NCI-H748 (cell line): Measurements from ENCODE around the gene EPS8L2.

ENCODE experiments used
- DNase-seq: peaks from one replicate; lab custom pipeline; 2025; ENCODE audit not compliant: unreplicated experiment; lab: John Stamatoyannopoulos, UW

Gene EPS8L2

DNA sequence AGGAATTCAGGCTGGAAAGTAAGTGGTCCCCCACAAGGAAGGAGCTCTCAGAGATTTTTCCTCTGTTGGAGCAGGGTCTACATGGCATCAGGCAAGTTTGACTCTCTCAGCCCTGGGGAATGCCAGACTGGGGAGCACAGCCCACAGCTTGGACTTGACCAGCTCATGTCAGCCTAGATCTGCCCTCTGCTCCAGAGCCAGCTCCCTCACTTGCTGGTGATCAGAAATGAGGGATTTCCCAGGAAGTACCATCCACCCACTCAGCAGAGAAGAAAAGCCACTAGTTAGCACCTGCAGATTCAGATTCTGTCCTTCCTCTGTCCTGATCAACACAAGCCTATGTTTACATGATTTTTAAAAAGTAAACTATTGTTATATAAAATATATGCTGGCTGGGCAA is 54.2 kb downstream of the EPS8L2 start:
- no peak for DNase-seq

DNA sequence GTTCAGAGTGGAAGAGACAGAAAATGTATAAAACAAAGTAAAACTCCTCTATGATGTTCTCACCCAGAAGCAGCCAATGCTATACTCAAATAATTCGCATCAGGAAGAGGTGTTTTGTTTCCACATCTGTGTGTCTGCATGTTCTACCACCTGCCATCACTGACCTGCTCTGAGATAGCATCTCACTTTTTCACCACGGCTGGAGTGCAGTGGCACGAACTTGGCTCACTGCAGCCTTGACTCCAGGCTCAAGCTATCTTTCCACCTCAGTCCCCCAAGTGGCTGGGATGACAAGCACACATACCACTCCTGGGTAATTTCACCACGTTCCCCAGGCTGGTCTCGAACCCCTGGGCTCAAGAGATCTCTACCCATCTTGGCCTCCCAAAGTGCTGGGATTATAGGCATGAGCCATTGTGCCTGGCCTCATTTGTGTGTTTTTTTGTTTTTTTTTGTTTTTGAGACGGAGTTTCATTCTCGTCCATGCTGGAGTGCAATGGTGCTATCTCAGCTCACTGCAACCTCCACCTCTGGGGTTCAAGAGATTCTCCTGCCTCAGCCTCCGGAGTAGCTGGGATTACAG is 55.6 kb downstream of the EPS8L2 start:
- DNase-seq = no peak

DNA sequence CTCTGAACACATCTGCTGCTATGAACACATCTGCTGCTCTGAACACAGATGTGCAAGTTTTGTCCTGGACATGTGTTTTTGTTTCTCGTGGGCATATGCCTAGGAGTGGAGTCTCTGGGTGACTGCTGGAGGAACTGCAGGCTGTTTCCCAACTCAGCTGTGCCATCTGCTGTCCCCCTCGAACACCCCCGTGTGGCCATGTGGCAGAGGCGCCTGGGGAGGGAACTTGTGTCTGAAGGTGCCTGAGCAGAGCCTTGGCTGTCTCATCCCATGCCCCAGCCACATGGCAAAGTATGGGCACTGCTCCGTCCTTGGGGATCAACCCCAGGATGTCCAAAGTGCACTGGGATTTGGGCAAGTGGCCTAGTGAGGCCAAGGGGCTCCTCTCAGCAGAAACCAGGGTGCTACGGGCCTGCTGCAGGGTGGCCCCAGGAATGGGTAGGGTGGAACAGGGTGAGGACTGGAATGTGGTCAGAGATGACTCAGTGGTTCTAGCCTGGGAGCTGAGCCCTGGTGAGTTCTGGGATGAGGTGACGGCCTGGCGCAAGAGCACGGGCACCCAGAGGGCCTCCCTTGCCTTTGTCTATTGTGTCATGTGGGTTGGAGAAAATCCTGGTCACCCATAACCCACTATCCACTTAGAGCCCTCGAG is 56.5 kb downstream of the EPS8L2 start:
- DNase-seq = no peak

DNA sequence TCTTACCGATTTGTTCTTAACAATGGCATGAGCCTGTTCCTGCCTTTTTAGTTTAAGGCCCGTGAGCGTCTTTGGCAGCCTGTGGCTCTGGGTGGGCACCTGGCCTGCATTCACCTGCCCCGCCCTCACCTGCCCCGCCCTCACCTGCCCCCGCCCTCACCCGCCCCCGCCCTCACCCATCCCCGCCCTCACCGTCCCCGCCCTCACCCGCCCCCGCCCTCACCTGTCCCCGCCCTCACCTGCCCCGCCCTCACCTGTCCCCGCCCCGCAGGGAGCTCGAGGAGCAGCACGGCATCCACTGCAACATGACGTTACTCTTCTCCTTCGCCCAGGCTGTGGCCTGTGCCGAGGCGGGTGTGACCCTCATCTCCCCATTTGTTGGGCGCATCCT is 57.0 kb downstream of the EPS8L2 start:
- DNase-seq = peak; percentile 82

DNA sequence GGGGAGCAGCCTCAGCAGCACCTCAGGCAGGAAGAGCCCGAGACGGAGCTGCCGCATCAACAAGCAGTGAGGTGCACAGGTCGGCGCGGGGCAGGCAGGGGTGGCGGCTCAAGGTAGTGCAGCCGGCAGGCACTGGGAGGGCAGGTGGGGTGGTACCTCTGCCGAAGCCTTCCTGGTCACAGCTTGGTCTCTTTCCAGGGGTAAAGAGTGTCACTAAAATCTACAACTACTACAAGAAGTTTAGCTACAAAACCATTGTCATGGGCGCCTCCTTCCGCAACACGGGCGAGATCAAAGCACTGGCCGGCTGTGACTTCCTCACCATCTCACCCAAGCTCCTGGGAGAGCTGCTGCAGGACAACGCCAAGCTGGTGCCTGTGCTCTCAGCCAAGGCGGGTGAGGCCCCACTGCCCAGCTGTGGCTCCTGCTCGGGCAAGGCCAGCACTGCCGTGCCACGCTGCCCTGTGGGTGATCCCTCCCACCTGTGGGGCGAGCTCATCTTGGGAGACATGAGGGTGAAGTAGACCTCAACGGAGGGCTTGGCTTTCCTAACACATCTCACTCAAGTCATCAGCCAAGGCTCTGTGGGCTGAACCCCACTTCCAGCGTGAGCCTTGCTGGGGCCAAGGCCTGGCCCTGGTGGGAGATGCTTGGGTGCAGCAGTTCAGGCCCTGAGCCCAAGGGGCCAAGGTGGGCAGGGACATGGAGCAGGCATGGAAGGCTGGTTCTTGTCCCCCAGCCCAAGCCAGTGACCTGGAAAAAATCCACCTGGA is 57.7 kb downstream of the EPS8L2 start:
- DNase-seq = no peak

DNA sequence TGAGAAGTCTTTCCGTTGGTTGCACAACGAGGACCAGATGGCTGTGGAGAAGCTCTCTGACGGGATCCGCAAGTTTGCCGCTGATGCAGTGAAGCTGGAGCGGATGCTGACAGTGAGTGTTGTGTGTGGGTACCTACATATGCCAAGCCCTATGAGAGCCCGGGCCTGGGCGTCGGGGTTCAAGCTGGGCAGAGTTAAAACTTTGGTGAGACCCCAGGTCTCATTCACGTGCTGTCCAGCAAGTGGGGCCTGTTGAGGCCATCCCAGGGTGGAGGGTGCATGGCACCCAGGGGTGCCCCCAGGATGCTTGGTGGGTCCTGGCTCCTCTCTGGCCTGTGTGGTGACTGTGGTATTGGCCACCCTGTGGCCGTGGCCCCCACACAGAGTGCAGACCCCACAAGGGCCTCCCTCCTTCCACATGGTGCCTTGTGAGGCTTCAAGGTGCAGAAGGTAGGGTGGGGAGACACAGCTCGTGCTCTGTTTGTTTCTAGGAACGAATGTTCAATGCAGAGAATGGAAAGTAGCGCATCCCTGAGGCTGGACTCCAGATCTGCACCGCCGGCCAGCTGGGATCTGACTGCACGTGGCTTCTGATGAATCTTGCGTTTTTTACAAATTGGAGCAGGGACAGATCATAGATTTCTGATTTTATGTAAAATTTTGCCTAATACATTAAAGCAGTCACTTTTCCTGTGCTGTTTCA is 58.4 kb downstream of the EPS8L2 start:
- DNase-seq = no peak

DNA sequence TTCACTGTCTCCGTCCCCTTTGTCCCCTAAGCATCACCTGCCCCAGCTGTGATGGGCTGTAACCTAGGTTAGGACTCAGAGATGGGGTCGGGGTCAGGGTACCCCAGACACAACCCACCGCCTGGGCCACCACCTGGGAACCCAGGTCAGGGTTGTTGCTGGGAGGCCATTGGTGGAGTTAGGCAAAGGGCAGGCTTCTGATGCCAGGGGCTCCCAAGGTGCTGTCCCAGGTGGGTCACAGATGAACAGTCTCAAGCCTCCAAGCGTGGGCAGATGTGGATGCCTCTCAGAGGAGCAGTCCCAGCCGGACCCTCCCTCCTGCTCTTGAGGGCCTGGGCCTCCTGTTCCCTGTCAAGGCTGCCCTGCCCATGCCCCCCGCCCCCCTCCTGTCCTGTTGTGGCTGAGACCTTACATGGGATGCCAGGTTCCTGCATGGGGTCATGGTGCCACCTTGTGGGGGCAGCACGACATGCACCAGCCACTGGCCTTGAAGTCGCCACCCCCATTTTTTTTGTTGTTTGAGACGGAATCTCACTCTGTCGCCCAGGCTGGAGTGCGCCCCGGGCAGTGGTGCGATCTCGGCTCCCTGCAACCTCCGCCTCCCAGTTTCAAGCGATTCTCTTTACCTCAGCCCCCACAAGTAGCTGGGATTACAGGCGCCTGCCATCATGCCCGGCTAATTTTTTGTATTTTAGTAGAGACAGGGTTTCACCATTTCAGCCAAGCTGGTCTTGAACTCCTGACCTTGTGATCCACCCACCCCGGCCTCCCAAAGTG is 59.2 kb downstream of the EPS8L2 start:
- DNase-seq = peak; percentile 36

DNA sequence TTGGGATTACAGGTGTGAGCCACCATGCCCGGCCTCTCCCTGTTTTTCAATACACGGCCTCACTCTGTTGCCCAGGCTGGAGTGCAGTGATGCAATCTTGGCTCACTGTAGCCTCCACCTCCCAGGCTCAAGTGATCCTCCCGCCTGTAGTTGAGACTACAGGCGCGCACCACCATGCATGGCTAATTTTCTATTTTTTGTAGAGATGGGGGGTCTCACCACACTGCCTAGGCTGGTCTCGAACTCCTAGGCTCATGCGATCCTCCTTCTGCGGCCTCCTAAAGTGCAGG is 59.7 kb downstream of the EPS8L2 start:
- DNase-seq = no peak

DNA sequence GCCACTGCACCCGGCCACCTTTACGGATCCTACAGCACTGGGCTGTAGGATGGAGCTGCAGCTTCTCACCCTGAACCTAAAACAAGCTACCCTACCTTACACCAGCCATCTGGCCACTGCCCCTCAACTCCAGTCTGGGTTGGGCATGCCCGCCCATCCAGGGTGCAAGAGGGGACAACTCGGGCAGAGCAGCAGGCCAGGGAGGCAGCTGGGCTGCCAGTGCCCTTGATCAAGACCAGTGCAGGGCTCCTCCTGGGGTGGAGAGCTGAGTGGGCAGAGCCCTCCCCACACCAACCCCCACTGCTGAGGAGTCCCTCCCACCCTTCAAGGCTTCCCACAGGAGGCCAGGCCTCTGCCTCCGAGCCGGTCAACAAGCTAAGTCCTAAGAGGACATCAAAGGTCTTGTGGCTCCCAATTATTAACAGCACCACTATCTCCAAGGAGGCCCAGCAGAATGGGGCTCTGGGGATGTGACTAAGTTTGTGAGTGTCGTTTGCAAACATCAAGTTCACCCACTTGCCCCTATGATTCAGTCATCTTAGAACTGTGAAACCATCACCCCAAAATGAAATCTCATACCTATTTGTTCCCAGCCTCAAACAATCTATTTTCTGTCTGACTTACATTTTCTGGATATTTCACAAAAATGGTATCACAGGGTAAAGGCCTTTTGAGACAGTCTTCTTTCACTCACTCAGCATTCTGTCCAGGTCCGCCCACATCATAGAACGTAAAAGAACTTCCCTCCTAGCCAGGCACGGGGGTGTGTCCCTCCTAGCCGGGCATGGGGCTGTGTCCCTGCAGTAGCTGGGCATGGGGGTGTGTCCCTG is 60.3 kb downstream of the EPS8L2 start:
- no peak for DNase-seq

DNA sequence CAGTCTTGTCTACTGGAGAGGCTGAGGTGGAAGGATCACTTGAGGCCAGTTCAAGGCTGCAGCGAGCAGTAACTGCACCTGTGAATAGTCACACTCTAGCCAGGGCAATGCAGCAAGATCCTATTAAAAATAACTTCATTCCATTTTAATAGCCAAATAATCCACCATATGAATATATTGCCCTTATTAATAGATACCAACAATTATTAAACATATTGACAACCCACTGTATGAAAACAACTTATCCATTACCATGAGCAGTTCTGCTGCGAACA is 60.8 kb downstream of the EPS8L2 start:
- DNase-seq = no peak

DNA sequence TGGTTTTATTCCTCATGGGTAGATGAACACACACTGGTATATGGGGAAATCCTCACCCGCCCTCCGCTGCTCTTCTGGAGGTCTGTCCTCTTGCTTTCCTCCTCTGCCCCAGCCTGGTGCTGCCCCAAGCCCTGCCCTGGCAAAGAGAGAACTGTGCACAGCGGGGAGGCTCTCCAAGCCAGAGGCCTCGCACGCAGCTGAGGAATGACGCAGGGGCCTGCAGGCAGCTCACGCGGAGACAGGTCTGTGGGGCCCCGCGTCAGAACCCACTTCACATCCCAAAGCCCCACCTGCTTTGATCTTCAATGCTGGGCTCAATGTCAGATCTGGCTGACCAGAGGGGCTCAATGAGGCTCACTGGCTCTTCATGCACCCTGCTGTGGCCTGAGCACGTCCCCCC is 61.2 kb downstream of the EPS8L2 start:
- no peak for DNase-seq

DNA sequence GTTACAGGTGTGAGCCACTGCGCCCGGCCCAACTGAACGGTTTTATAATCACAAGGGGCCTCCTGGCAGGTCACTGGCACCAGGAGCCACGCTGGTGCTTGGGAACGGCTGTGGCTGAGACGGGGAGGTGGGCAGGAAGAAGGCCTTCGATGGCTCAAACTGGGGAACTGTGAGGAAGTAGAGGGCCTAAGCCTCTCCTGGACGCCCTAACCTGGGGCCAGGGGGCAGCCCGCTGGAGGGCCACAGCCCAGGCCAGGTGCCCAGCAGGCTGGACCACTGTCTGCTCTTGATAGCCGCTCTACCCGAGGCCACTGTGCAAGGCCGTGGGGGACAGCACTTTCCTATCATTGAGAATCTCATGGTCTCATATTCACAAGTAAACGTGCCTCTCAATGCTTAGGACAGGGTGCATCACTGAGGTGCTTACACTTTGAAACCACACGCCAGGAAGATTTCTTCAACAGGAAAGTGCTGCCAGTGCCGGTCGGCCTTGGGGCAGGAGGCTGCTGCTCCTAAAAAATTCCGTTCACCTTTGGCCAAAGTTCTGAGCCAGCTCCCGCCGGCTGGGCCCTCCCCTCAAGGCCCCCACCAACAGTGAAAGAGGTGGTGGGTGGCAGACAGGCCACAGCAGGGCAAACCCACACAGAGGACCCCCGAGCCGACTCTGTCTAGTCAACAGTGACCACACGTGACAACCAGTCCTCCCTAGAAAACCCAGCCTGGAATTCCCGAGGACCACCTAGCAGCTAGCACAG is 64.0 kb downstream of the EPS8L2 start:
- no peak for DNase-seq

DNA sequence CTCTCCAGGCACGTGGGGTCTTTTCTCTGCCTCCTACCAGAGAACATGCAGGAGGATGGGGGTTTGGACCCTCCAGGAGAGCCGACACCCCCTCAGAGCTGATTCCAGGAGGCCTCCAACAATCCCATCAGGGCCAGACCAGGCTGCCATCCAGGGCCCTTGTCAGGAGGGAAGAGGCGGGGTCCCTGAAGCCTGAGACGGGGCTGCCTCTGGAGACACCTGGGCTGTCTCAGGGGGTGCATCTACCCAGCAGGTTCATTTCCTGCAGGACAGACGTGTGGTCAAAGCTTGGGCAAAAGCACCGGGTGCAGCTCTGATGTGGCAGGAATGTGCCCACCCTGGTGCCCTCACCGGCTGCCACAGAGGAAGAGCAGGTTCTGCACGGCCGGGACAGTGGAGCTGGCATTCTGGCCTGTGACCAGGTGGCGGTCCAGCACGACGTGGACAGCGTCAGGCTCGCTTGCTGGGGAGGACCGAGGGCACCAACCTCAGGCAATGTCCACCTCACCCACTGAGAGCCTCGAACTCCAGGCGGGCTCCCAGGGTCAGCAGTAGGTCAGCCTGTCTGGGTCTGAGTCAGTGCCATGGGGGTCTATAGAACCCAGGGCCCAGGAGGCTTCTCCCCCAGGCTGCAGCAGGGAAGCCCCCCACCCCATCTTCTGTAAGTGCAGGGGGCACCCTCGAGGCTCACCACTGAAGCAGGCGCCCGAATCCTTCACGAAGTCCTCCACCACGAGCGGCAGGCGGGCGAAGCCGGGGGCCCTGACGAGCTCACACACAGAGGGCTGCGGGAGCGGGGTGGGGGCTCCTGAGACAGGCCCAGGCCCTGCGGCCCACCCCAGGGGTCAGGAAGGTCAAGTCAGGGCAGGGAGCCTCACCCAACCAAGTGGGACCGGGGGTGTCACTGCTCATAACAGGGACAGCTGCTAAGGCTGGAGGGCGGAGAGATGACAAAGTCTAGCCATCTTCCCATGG is 64.9 kb downstream of the EPS8L2 start:
- no peak for DNase-seq

DNA sequence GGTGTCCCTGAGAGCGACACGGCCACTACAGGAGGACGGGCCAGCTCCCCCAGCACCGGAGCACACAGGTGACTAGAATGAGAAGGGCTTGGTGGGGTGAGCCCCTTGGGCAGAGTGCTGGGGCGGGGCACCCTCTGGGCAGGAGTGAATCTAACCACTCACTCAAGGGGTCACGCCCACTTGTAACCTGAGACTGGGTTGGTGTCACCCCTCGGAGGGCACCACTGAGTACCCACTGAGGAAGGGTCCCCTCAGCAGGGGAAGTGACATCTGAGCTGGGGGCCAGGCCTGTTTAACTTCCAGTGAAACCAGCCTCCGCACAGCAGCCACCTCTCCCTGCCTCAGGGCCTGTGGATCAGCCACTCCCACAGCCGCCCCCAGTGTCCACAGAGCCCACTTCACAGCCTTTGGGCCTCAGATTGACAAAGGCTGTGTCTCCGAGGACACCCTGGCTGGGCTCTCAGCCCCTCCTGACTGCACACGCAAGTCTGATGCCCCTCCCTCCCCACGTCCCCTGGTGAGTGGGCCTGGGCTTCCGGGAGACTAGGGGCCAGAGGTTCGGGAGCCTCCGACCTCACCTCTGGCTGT is 65.7 kb downstream of the EPS8L2 start:
- no peak for DNase-seq

DNA sequence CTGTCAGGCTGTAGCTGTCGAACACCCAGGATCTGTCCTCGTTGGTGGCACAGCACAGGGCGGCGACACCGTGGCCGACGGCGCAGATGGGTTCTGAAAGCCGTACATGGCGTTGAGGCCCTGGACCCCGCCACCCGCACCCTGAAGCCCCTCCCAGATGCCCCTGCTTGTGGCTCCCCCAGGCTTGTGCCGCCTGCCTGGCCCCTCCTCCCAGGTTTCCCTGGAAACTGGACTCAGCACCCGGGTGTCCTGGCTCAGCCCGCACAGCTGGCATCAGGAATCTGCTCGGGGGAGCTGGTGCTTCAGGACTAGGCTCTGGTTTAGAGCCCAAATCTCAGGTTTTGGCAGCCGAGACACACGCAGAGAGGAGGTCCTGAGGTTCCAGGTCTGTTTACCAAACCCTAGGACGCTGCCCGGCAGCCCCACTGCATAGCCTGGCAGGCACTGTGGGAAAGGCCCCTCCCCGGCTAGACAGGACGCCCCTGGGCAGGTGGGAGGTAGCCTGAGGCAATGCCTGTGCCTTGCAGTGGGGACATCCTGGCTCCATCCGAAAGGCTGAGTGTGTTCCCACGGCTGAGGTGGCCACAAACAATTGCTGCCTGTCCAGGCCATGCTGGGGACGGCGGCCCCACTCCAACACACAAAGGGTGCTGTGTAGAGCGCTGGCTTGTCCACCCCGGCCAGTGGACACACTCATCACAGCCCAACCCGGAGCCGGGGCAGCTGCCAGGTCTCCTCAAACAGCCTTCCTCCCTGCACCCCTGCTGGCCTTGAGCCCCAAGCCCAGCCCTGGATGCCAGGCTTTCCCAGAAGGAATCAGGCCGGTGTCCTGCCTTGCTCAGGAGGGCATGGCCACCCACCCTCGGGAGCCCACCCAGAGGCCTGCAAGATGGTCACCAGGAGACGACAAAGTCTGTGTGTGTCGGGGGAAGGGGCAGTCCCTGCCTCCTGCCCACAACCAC is 66.7 kb downstream of the EPS8L2 start:
- no peak for DNase-seq

DNA sequence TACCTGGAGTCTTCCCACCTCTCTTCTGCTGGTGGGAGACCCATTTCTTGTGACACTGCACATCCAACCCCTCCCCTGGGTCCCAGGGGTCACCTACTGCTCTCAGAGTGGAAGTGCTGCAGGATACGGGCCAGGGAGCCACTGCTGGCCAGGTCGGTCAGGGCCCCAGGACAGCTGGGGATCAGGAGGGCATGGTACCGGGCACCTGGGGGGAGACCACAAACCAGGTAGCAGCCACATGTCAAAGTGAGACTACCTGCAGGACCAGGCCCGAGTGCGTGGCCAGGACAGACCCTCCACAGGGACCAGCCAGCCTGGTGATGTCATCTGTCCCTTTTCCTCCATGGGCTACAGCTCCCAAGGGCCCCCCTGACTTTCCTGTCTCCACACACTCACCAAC is 67.4 kb downstream of the EPS8L2 start:
- no peak for DNase-seq

DNA sequence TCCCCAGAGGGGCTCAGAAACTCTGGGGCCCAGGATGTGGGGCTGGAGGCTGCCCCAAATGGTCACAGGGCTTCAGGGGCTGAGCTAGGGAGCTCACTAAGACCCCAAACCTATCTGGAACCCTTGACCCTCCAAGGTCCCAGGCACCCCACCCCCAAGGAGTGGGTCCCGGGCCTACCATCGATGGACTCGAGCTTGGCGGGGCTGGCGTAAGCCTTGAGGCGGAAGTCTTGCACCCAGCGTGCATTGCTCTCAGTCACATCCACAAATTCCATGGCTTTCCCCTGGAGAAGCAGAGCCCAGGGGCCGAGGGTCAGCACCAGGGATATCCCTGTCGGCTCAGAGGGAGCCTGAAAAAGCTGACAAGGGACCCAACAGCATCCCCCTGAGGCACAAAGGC is 67.8 kb downstream of the EPS8L2 start:
- DNase-seq = no peak
